Measurements from ENCODE around the gene MDH2. TPM values are rescaled to one million over a fixed set of nuclear protein-coding genes. Genes with fewer than 3 reads are reported as not detected.

MDH2 gene
- polyA plus RNA-seq (2013): 208 and 212 TPM in 2 replicates

DNA sequence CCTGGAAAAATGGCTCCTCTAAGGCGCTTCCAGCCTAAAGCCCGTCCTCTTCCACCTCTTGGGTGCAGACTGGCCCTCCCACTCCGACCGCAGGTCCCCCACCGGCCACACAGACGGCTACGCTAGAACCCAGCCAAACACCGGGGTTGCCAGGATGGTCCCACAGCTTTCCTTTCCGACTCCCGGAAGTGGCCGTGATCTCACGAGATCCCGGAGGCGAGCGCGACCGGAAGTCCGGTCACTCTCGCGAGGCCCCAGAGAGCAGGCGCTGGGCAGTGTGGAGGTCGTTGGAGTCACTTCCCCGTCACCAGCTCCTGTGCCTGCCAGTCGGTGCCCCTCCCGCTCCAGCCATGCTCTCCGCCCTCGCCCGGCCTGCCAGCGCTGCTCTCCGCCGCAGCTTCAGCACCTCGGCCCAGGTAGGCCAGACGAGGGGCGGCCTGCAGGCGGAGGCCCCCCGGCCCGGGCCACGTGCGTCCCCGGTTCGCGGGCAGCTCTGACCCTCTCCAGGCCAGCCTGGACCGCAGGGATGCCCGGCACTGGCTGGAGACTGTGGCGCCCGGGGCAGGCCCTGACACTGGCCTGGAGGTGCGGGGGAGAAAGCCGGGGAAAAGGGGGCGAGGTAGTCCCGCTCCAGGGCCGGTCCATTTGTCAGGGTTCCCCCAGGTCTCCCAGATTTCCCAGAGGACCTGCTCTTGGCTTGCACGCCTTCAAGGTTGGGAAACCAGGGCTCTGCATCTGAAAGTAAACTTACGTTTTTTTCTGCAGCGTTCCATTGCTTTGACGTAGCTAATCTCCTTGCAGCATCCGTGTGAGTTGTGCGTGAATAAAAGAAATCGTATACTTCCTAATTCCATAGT lies at the start of gene MDH2, which contains the start of gene STYXL1:
Gene MDH2, plus strand, starts transcription at position 296 of the 857 bp plus-strand sequence. Its CDS starts 55 bp downstream, at position 351.
Gene STYXL1, minus strand, starts transcription at position 190 of the 857 bp plus-strand sequence. CDS start 17,477 bp downstream, outside the sequence.
- H3K14ac ChIP-seq (ENCODE audit: low read length): peak within 1 kb of the TSS; percentile 93
- WGBS (ENCODE audit: extremely low coverage, insufficient coverage, insufficient read length): no CpG with 5 or more reads among the region's 58 CpGs
- H2AK5ac ChIP-seq (ENCODE audit: low read length): peak within 1 kb of the TSS; percentile 53
- H3K9ac ChIP-seq (ENCODE audit: low read length): peak within 1 kb of the TSS; percentile 97
- peak within 1 kb of the TSS; percentile 81 for H3K4ac ChIP-seq (ENCODE audit: low read depth, low read length)
- no peaks in the 10 kb centered on the region for H3K27me3 ChIP-seq (ENCODE audit: insufficient read depth, low read length)
- peak within 1 kb of the TSS; percentile 82 for H3K4me2 ChIP-seq (ENCODE audit: low read length)
- peaks cover 4 to 8% of the 10 kb centered on the region in 2 experiments for H3K4me1 ChIP-seq (ENCODE audit: control insufficient read depth in 1 of 2, insufficient read depth in 2 of 2, low read length in 2 of 2)
- H3K4me3 ChIP-seq (ENCODE audit: low read depth, low read length): peak within 1 kb of the TSS; percentile 94
- peak within 1 kb of the TSS; percentile 86 for H3K18ac ChIP-seq (ENCODE audit: low read length)
- H3K23ac ChIP-seq (ENCODE audit: low read length): no peak within 1 kb of the TSS
- peak within 1 kb of the TSS; percentile 87 for H4K91ac ChIP-seq (ENCODE audit: low read depth, low read length)
- peak within 1 kb of the TSS; percentile 66 for H2BK120ac ChIP-seq (ENCODE audit: insufficient read depth, low read length, poor library complexity)
- H2AFZ ChIP-seq (ENCODE audit: insufficient read depth, low read length, poor library complexity): peak within 1 kb of the TSS; percentile 58
- H4K12ac ChIP-seq (ENCODE audit: low read depth, low read length): peak within 1 kb of the TSS; percentile 84
- peak; percentile 96 to 98 for DNase-seq
- peak within 1 kb of the TSS; percentile 43 for H2BK5ac ChIP-seq (ENCODE audit: low read depth, low read length, poor library complexity)
- peak within 1 kb of the TSS; percentile 79 for H3K27ac ChIP-seq (ENCODE audit: low read depth, low read length)
- H3K9me3 ChIP-seq (ENCODE audit: insufficient read depth, low read depth, low read length): no peaks in the 10 kb centered on the region
- no peak within 1 kb of the TSS for H2BK12ac ChIP-seq (ENCODE audit: low read length)
- no peaks in the 10 kb centered on the region for H3K36me3 ChIP-seq (ENCODE audit: control insufficient read depth in 1 of 2, insufficient read depth in 2 of 2, low read length in 2 of 2)
- peak within 1 kb of the TSS; percentile 95 for H4K8ac ChIP-seq (ENCODE audit: low read depth, low read length)
- H3K79me1 ChIP-seq (ENCODE audit: low read length): peaks cover 10% of the 10 kb centered on the region
- peaks cover 13% of the 10 kb centered on the region for H3K79me2 ChIP-seq (ENCODE audit: control insufficient read depth, insufficient read depth, low read length, poor library complexity)

- no peak overlapping the region for H3K18ac ChIP-seq (ENCODE audit: low read length)
- H3K9me3 ChIP-seq (ENCODE audit: insufficient read depth, low read depth, low read length): peaks cover 8% of the 10 kb centered on the region
- H3K4me3 ChIP-seq (ENCODE audit: low read depth, low read length): no peak overlapping the region
- H3K4me2 ChIP-seq (ENCODE audit: low read length): no peak overlapping the region
- no peak overlapping the region for H3K14ac ChIP-seq (ENCODE audit: low read length)
- no peak for DNase-seq
- H2BK5ac ChIP-seq (ENCODE audit: low read depth, low read length, poor library complexity): no peak overlapping the region
- H3K9ac ChIP-seq (ENCODE audit: low read length): no peak overlapping the region
- H2AK5ac ChIP-seq (ENCODE audit: low read length): no peak overlapping the region
- no peak overlapping the region for H2BK120ac ChIP-seq (ENCODE audit: insufficient read depth, low read length, poor library complexity)
- H3K36me3 ChIP-seq (ENCODE audit: control insufficient read depth in 1 of 2, insufficient read depth in 2 of 2, low read length in 2 of 2): peaks cover 38 to 43% of the 10 kb centered on the region in 2 experiments
- H4K8ac ChIP-seq (ENCODE audit: low read depth, low read length): no peak overlapping the region
- H2AFZ ChIP-seq (ENCODE audit: insufficient read depth, low read length, poor library complexity): no peak overlapping the region
- WGBS (ENCODE audit: extremely low coverage, insufficient coverage, insufficient read length): no CpG with 5 or more reads among the region's 11 CpGs
- H3K79me2 ChIP-seq (ENCODE audit: control insufficient read depth, insufficient read depth, low read length, poor library complexity): peaks cover 1% of the 10 kb centered on the region
- H3K4ac ChIP-seq (ENCODE audit: low read depth, low read length): no peak overlapping the region
- H3K27ac ChIP-seq (ENCODE audit: low read depth, low read length): no peak overlapping the region
- H3K4me1 ChIP-seq (ENCODE audit: control insufficient read depth in 1 of 2, insufficient read depth in 2 of 2, low read length in 2 of 2): no peaks in the 10 kb centered on the region
- H2BK12ac ChIP-seq (ENCODE audit: low read length): no peak overlapping the region
- H4K91ac ChIP-seq (ENCODE audit: low read depth, low read length): no peak overlapping the region
- H4K12ac ChIP-seq (ENCODE audit: low read depth, low read length): no peak overlapping the region
- H3K23ac ChIP-seq (ENCODE audit: low read length): no peak overlapping the region
- no peaks in the 10 kb centered on the region for H3K79me1 ChIP-seq (ENCODE audit: low read length)
- no peaks in the 10 kb centered on the region for H3K27me3 ChIP-seq (ENCODE audit: insufficient read depth, low read length)
Observed at GRCh38 chr7:76000566-76000965, 47.3 kb upstream of the MDH2 start.

GRCh38 chr7:76002139-76002538 lies 45.8 kb upstream of the MDH2 start:
- Histone ChIP-seq H3K4me1 (ENCODE audit: control insufficient read depth in 1 of 2, insufficient read depth in 2 of 2, low read length in 2 of 2) (no peaks in the 10 kb centered on the region), H2AK5ac (ENCODE audit: low read length) (no peak overlapping the region), H3K79me1 (ENCODE audit: low read length) (no peaks in the 10 kb centered on the region), H3K9ac (ENCODE audit: low read length) (no peak overlapping the region), H2BK5ac (ENCODE audit: low read depth, low read length, poor library complexity) (no peak overlapping the region), H2AFZ (ENCODE audit: insufficient read depth, low read length, poor library complexity) (no peak overlapping the region), H3K9me3 (ENCODE audit: insufficient read depth, low read depth, low read length) (peaks cover 5% of the 10 kb centered on the region), H2BK12ac (ENCODE audit: low read length) (no peak overlapping the region), H3K4ac (ENCODE audit: low read depth, low read length) (no peak overlapping the region), H3K18ac (ENCODE audit: low read length) (no peak overlapping the region), H4K91ac (ENCODE audit: low read depth, low read length) (no peak overlapping the region), H3K4me3 (ENCODE audit: low read depth, low read length) (no peak overlapping the region), H4K12ac (ENCODE audit: low read depth, low read length) (no peak overlapping the region), H3K4me2 (ENCODE audit: low read length) (no peak overlapping the region), H3K14ac (ENCODE audit: low read length) (no peak overlapping the region), H3K36me3 (ENCODE audit: control insufficient read depth in 1 of 2, insufficient read depth in 2 of 2, low read length in 2 of 2) (peaks cover 32 to 34% of the 10 kb centered on the region in 2 experiments), H4K8ac (ENCODE audit: low read depth, low read length) (no peak overlapping the region), H3K79me2 (ENCODE audit: control insufficient read depth, insufficient read depth, low read length, poor library complexity) (peaks cover 1% of the 10 kb centered on the region), H2BK120ac (ENCODE audit: insufficient read depth, low read length, poor library complexity) (no peak overlapping the region), H3K27me3 (ENCODE audit: insufficient read depth, low read length) (no peaks in the 10 kb centered on the region), H3K23ac (ENCODE audit: low read length) (no peak overlapping the region), H3K27ac (ENCODE audit: low read depth, low read length) (no peak overlapping the region)
- no peak for DNase-seq
- WGBS (ENCODE audit: extremely low coverage, insufficient coverage, insufficient read length): no CpG with 5 or more reads among the region's 6 CpGs

DNA sequence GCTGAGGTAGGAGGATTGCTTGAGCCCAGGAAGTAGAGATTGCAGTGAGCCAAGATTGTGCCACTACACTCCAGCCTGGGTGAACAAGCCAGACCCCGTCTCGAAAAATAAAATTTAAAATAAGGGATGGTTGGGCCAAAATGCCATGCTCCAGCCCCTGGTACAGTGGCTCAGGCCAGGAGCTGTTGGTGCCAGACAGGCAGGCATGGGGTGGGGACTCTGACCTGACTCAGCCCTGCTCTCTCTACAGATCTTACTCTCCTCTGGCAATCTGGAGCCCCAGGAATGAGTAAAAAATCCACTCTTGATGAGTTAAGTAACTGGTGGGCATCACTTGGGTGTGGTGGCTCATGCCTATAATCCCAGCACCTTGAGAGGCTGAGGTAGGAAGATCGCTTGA lies 45.1 kb upstream of the MDH2 start:
- no CpG with 5 or more reads among the region's 3 CpGs for WGBS (ENCODE audit: extremely low coverage, insufficient coverage, insufficient read length)
- H3K79me1 ChIP-seq (ENCODE audit: low read length): no peaks in the 10 kb centered on the region
- no peak overlapping the region for H3K14ac ChIP-seq (ENCODE audit: low read length)
- H2AFZ ChIP-seq (ENCODE audit: insufficient read depth, low read length, poor library complexity): no peak overlapping the region
- H2BK5ac ChIP-seq (ENCODE audit: low read depth, low read length, poor library complexity): no peak overlapping the region
- no peak overlapping the region for H3K18ac ChIP-seq (ENCODE audit: low read length)
- peaks cover 32 to 34% of the 10 kb centered on the region in 2 experiments for H3K36me3 ChIP-seq (ENCODE audit: control insufficient read depth in 1 of 2, insufficient read depth in 2 of 2, low read length in 2 of 2)
- no peak overlapping the region for H2AK5ac ChIP-seq (ENCODE audit: low read length)
- H2BK12ac ChIP-seq (ENCODE audit: low read length): no peak overlapping the region
- H4K8ac ChIP-seq (ENCODE audit: low read depth, low read length): no peak overlapping the region
- no peak overlapping the region for H3K4me3 ChIP-seq (ENCODE audit: low read depth, low read length)
- peaks cover 1% of the 10 kb centered on the region for H3K79me2 ChIP-seq (ENCODE audit: control insufficient read depth, insufficient read depth, low read length, poor library complexity)
- H3K23ac ChIP-seq (ENCODE audit: low read length): no peak overlapping the region
- H3K27ac ChIP-seq (ENCODE audit: low read depth, low read length): no peak overlapping the region
- no peak overlapping the region for H4K91ac ChIP-seq (ENCODE audit: low read depth, low read length)
- H3K4me2 ChIP-seq (ENCODE audit: low read length): no peak overlapping the region
- no peak overlapping the region for H3K9ac ChIP-seq (ENCODE audit: low read length)
- peaks cover 5% of the 10 kb centered on the region for H3K9me3 ChIP-seq (ENCODE audit: insufficient read depth, low read depth, low read length)
- no peaks in the 10 kb centered on the region for H3K4me1 ChIP-seq (ENCODE audit: control insufficient read depth in 1 of 2, insufficient read depth in 2 of 2, low read length in 2 of 2)
- no peak overlapping the region for H3K4ac ChIP-seq (ENCODE audit: low read depth, low read length)
- no peak for DNase-seq
- no peaks in the 10 kb centered on the region for H3K27me3 ChIP-seq (ENCODE audit: insufficient read depth, low read length)
- no peak overlapping the region for H2BK120ac ChIP-seq (ENCODE audit: insufficient read depth, low read length, poor library complexity)
- H4K12ac ChIP-seq (ENCODE audit: low read depth, low read length): no peak overlapping the region
